Measurements from ENCODE around the gene DPP9. TPM values are rescaled to one million over a fixed set of nuclear protein-coding genes. Genes with fewer than 3 reads are reported as not detected.

Gene DPP9
- polyA plus RNA-seq, 1 of the 3 experiments (the other 2 are of a cell fraction) = 17.1 TPM

- TF ChIP-seq TEAD4 (IDR thresholded peaks at IDR 0.05; ENCODE audit: borderline replicate concordance, insufficient read depth) (no peak), RFX5 (IDR thresholded peaks at IDR 0.05; ENCODE audit: low read length) (no peak)
These were observed 16.4 kb upstream of the DPP9 start (continued) for GRCh38 chr19:4740092-4740491.

GRCh38 chr19:4738734-4739133, 15.1 kb upstream of the DPP9 start:
- H2AFZ ChIP-seq (ENCODE audit: low read depth) = no peak overlapping the region
- peak overlapping the region in 1 of 2 experiments; percentile 12; a peak in 1 of 4 replicates for H3K27ac ChIP-seq (ENCODE audit: low read depth in 2 of 2, low read length in 1 of 2)
- no peaks in the 10 kb centered on the region for H3K36me3 ChIP-seq (replicated peaks in 1 of 2; ENCODE audit: control insufficient read depth in 1 of 2, insufficient read depth in 2 of 2, low read length in 1 of 2)
- H3K4me1 ChIP-seq (ENCODE audit: control insufficient read depth in 1 of 2, insufficient read depth in 2 of 2, low read depth in 1 of 2, low read length in 1 of 2) = peaks cover 5 to 25% of the 10 kb centered on the region in 2 experiments; a peak in 2 of 4 replicates
- no peaks in the 10 kb centered on the region for H3K79me2 ChIP-seq (ENCODE audit: insufficient read depth)
- no peak overlapping the region for H3K4me2 ChIP-seq
- no peaks in the 10 kb centered on the region for H3K9me2 ChIP-seq
- ChIA-PET CTCF (interaction anchor here (0.9 to 19.9 kb wide), 4 partner anchors 9 to 66 kb away, joined by 3 to 350 read pairs (median 6); partner anchors contain the start of gene FEM1A), POLR2A (interaction anchor here (1.8 kb wide), 1 partner anchor 30 kb away, joined by 4 read pairs; no protein-coding TSS in a partner anchor)
- H3K9ac ChIP-seq = no peak overlapping the region
- H4K20me1 ChIP-seq (ENCODE audit: insufficient read depth) = no peaks in the 10 kb centered on the region
- no peaks in the 10 kb centered on the region for H3K27me3 ChIP-seq (ENCODE audit: insufficient read depth)
- no peaks in the 10 kb centered on the region for H3K9me3 ChIP-seq
- no peak for TF ChIP-seq RAD21 (IDR thresholded peaks at IDR 0.05; ENCODE audit: low read length)
- TF ChIP-seq MXI1 (IDR thresholded peaks at IDR 0.05; ENCODE audit: low read depth, low read length) = no peak
- TF ChIP-seq EP300 (IDR thresholded peaks at IDR 0.05; ENCODE audit: borderline replicate concordance in 1 of 2, low read depth in 1 of 2, low read length in 1 of 2) = no peak
- TF ChIP-seq TCF12 (IDR thresholded peaks at IDR 0.05) = no peak
- TF ChIP-seq RCOR1 (IDR thresholded peaks at IDR 0.05; ENCODE audit: low read length) = no peak
- TF ChIP-seq USF2 (IDR thresholded peaks at IDR 0.05; ENCODE audit: borderline replicate concordance, low read depth, low read length) = no peak
- no peak for TF ChIP-seq TAF1 (IDR thresholded peaks at IDR 0.05; ENCODE audit: borderline replicate concordance, low read depth, low read length)
- TF ChIP-seq CHD2 (IDR thresholded peaks at IDR 0.05; ENCODE audit: low read length, partially characterized antibody) = no peak
- TF ChIP-seq NFIC (IDR thresholded peaks at IDR 0.05; ENCODE audit: borderline replicate concordance) = no peak
- TF ChIP-seq GATA2 (CRISPR knock-in tag; IDR thresholded peaks at IDR 0.05) = no peak
- no peak for TF ChIP-seq SMC3 (IDR thresholded peaks at IDR 0.05; ENCODE audit: low read depth, low read length)
- no peaks in the 10 kb centered on the region for H3F3A ChIP-seq (replicated peaks; ENCODE audit: insufficient read depth)
- no peak overlapping the region for H3K4me3 ChIP-seq (ENCODE audit: low read depth in 2 of 2, low read length in 1 of 2)
- 84% methylated on average over 2 of the region's 4 CpGs for WGBS (ENCODE audit: low lambda C conversion rate)
- no peak for DNase-seq

GRCh38 chr19:4737955-4738600, 14.4 kb upstream of the DPP9 start:
- Histone ChIP-seq H2AFZ (ENCODE audit: low read depth) (no peak overlapping the region), H3K27me3 (ENCODE audit: insufficient read depth) (no peaks in the 10 kb centered on the region), H3K27ac (ENCODE audit: low read depth in 2 of 2, low read length in 1 of 2) (peak overlapping the region in 1 of 2 experiments; percentile 12; a peak in 1 of 4 replicates), H4K20me1 (ENCODE audit: insufficient read depth) (no peaks in the 10 kb centered on the region), H3K4me1 (ENCODE audit: control insufficient read depth in 1 of 2, insufficient read depth in 2 of 2, low read depth in 1 of 2, low read length in 1 of 2) (peaks cover 4 to 20% of the 10 kb centered on the region in 2 experiments; a peak in 2 of 4 replicates), H3K9ac (no peak overlapping the region), H3K4me3 (ENCODE audit: low read depth in 2 of 2, low read length in 1 of 2) (no peak overlapping the region), H3K4me2 (no peak overlapping the region), H3K36me3 (replicated peaks in 1 of 2; ENCODE audit: control insufficient read depth in 1 of 2, insufficient read depth in 2 of 2, low read length in 1 of 2) (no peaks in the 10 kb centered on the region), H3K79me2 (ENCODE audit: insufficient read depth) (no peaks in the 10 kb centered on the region), H3K9me3 (no peaks in the 10 kb centered on the region), H3F3A (replicated peaks; ENCODE audit: insufficient read depth) (no peaks in the 10 kb centered on the region), H3K9me2 (no peaks in the 10 kb centered on the region)
- CTCF ChIA-PET = interaction anchor here (0.6 to 19.9 kb wide), 6 partner anchors 13 to 560 kb away, joined by 3 to 350 read pairs (median 4); partner anchors contain the start of gene FEM1A
- peak; percentile 70 for DNase-seq
- WGBS (ENCODE audit: low lambda C conversion rate) = 28% methylated on average over 11 of the region's 11 CpGs
- POLR2A ChIA-PET = interaction anchor here (0.8 kb wide), 1 partner anchor 53 kb away, joined by 6 read pairs; the partner anchor contains the start of gene FEM1A
- TF ChIP-seq POLR2AphosphoS5 (IDR thresholded peaks at IDR 0.05; ENCODE audit: low read depth, low read length) (no peak), PBX3 (IDR thresholded peaks at IDR 0.05) (no peak), FOSL2 (IDR thresholded peaks at IDR 0.05; ENCODE audit: borderline replicate concordance, low read depth) (no peak), IRF3 (IDR thresholded peaks at IDR 0.05; ENCODE audit: low read depth, low read length) (no peak), EZH2phosphoT487 (IDR thresholded peaks at IDR 0.05; ENCODE audit: borderline replicate concordance, low read depth) (no peak), ZBTB33 (IDR thresholded peaks at IDR 0.05; ENCODE audit: borderline replicate concordance, low read depth) (no peak), RCOR1 (IDR thresholded peaks at IDR 0.05; ENCODE audit: low read length) (peak; percentile 69; the same call in 1 of the 2 replicates), TEAD4 (IDR thresholded peaks at IDR 0.05; ENCODE audit: borderline replicate concordance, insufficient read depth) (no peak), GABPA (IDR thresholded peaks at IDR 0.05; ENCODE audit: low read depth) (no peak)
